Left renal pelvis (tissue), 4 donors: Measurements from ENCODE around the gene TMEM154. TPM values are rescaled to one million over a fixed set of nuclear protein-coding genes. Genes with fewer than 3 reads are reported as not detected.
A peak's percentile ranks its signal among the peaks of the same experiment; 100 is the strongest.

Source experiments
- DNase-seq, 4 donors: peaks; one replicate each; pipeline ENCODE4 v3.0.0-alpha.2; 2013; ENCODE audit warnings: low read depth in 4 of 4, low spot score in 3 of 4
- polyA plus RNA-seq, 4 donors: library from polyadenylated mRNA; unstranded; fragments of 120-200 nt; gene quantifications; one replicate each; pipeline ENCODE4 v1.2.1, GENCODE V29; 2013; ENCODE audit not compliant: insufficient read length in 4 of 4

Gene TMEM154
- polyA plus RNA-seq, 4 donors = 1.1 to 3.8 (median 1.8) TPM

- peak in 2 of 4 donors; percentile 17 to 18 for DNase-seq
Observed at GRCh38 chr4:152640058-152640921, 39.5 kb downstream of the TMEM154 start.

- DNase-seq = no peak
Observed at GRCh38 chr4:152635851-152636250, 43.9 kb downstream of the TMEM154 start.

- no peak for DNase-seq
Observed at GRCh38 chr4:152634110-152634760, 45.6 kb downstream of the TMEM154 start.

GRCh38 chr4:152633118-152633517 lies 46.7 kb downstream of the TMEM154 start:
- no peak for DNase-seq

GRCh38 chr4:152630324-152630723 lies 49.5 kb downstream of the TMEM154 start:
- DNase-seq = no peak

- DNase-seq = no peak
Observed at GRCh38 chr4:152629908-152630307, 49.9 kb downstream of the TMEM154 start.

GRCh38 chr4:152628128-152628527 lies 51.7 kb downstream of the TMEM154 start:
- DNase-seq = no peak

GRCh38 chr4:152626790-152627189 lies 53.0 kb downstream of the TMEM154 start:
- DNase-seq = no peak

GRCh38 chr4:152620915-152621314 lies 58.9 kb downstream of the TMEM154 start:
- DNase-seq = no peak

- no peak for DNase-seq
Observed at GRCh38 chr4:152620218-152620617, 59.6 kb downstream of the TMEM154 start.

- DNase-seq = no peak
Observed at GRCh38 chr4:152619556-152619955, 60.2 kb downstream of the TMEM154 start.

GRCh38 chr4:152618971-152619370 lies 60.8 kb downstream of the TMEM154 start:
- no peak for DNase-seq

- no peak for DNase-seq
Observed at GRCh38 chr4:152616804-152617203, 63.0 kb downstream of the TMEM154 start.

- DNase-seq = no peak
Observed at GRCh38 chr4:152613841-152614721, 65.7 kb downstream of the TMEM154 start.

GRCh38 chr4:152613351-152613750 lies 66.4 kb downstream of the TMEM154 start:
- no peak for DNase-seq

GRCh38 chr4:152610131-152610530 lies 69.7 kb downstream of the TMEM154 start:
- no peak for DNase-seq

GRCh38 chr4:152609481-152609880 lies 70.3 kb downstream of the TMEM154 start:
- no peak for DNase-seq

- DNase-seq = no peak
Observed at GRCh38 chr4:152607178-152607577, 72.6 kb downstream of the TMEM154 start.

- no peak for DNase-seq
Observed at GRCh38 chr4:152606753-152607152, 73.0 kb downstream of the TMEM154 start.

GRCh38 chr4:152605641-152606335 lies 74.0 kb downstream of the TMEM154 start:
- no peak for DNase-seq
